Sigmoid colon (tissue), 7 donors: ENCODE measurements around the gene ADAMTSL2. TPM values are rescaled to one million over a fixed set of nuclear protein-coding genes. Genes with fewer than 3 reads are reported as not detected.

Source experiments
- DNase-seq: peaks from one replicate; pipeline ENCODE4 v3.0.0-alpha.2; 2019
- H3K27ac ChIP-seq, 4 donors: fragments of 200-600 bp; sonication (generic); one replicate each; pipeline ENCODE4 v1.5.1; 2016 to 2019; ENCODE audit warnings: mild to moderate bottlenecking in 1 of 4
- H3K27me3 ChIP-seq, 3 donors: fragments of 200-600 bp; sonication (generic); one replicate each; pipeline ENCODE4 v1.5.1; 2019; ENCODE audit warnings: mild to moderate bottlenecking in 1 of 3
- H3K36me3 ChIP-seq, 4 donors: fragments of 200-600 bp; sonication (generic); one replicate each; pipeline ENCODE4 v1.5.1; 2016 to 2019
- H3K4me1 ChIP-seq, 4 donors: fragments of 200-600 bp; sonication (generic); one replicate each; pipeline ENCODE4 v1.5.1; 2017 to 2019
- H3K4me3 ChIP-seq, 4 donors: fragments of 200-600 bp; sonication (generic); one replicate each; pipeline ENCODE4 v1.5.1; 2017 to 2019; ENCODE audit warnings: mild to moderate bottlenecking in 2 of 4, moderate library complexity in 1 of 4
- H3K9me3 ChIP-seq, 4 donors: fragments of 200-600 bp in 3 of 4; sonication (generic) in 3 of 4; one replicate each; pipeline versions ENCODE4 v1.5.1 to v1.6.1; 2013 to 2019
- EP300 ChIP-seq, 4 donors: sonication (generic); formaldehyde crosslinking; IDR thresholded peaks; one replicate each; pipeline ENCODE4 v1.6.1; 2017; ENCODE audit warnings: antibody characterized with exemption in 4 of 4
- POLR2A ChIP-seq, 2 donors: fragments of 450-650 bp; IDR thresholded peaks; one replicate each; pipeline ENCODE4 v1.6.1; 2016; ENCODE audit warnings: antibody characterized with exemption in 2 of 2, mild to moderate bottlenecking in 2 of 2, moderate library complexity in 2 of 2
- POLR2AphosphoS5 ChIP-seq, 4 donors: sonication (generic); formaldehyde crosslinking; IDR thresholded peaks; one replicate each; pipeline ENCODE4 v1.6.1; 2017; ENCODE audit warnings: antibody characterized with exemption in 4 of 4
- WGBS, 2 donors: extraction: QIAGEN DNeasy Blood & Tissue Kit; methylation state at CpG; one replicate each; pipeline ENCODE4 v1.1.7; 2013; 5-methylcytosine and 5-hydroxymethylcytosine counted together
- intact Hi-C: fragments of 100-400 bp; cut with DNase I; formaldehyde crosslinking; loops from one replicate; pipeline ENCODE4 v1.15.1; 2023
- polyA plus RNA-seq, 3 donors: library from polyadenylated mRNA; stranded (reverse); fragments of 200-250 nt; gene quantifications; one replicate each; pipeline ENCODE4 v1.2.3, GENCODE V29; 2013
- total RNA-seq, 4 donors: library from RNA; depleted of rRNA; stranded (reverse); fragments of >200 nt; gene quantifications; one replicate each; pipeline ENCODE4 v1.1.0, GENCODE V29; 2016
- TF ChIP-seq, protein P1 (sequence below), 4 experiments: fragments of 450-650 bp in 3 of 4; fragments of 200-600 bp in 1 of 4; IDR thresholded peaks; one replicate each; pipeline ENCODE4 v1.5.1; 2016 to 2019; ENCODE audit warnings: antibody characterized with exemption in 4 of 4, mild to moderate bottlenecking in 3 of 4, moderate library complexity in 2 of 4
- donor health status: healthy with polysubstance abuse.
- donor health status: Bipolar disorder and iron deficiency.
- donor health status: healthy.

Gene ADAMTSL2
- total and polyA plus RNA-seq, 7 donors: 0.33 to 4.2 (median 0.81) TPM

- Histone ChIP-seq H3K4me1 (peaks cover 0 to 19% (median 15%) of the 10 kb centered on the region in 4 donors), H3K27ac (no peak overlapping the region), H3K4me3 (no peak overlapping the region), H3K36me3 (no peaks in the 10 kb centered on the region), H3K27me3 (peaks cover 0 to 43% (median 7%) of the 10 kb centered on the region in 3 donors), H3K9me3 (no peaks in the 10 kb centered on the region)
- intact Hi-C loops: loop anchor here (5.0 kb wide), 2 partner anchors 52 to 68 kb away; no protein-coding TSS in a partner anchor
- TF ChIP-seq, protein P1, sequence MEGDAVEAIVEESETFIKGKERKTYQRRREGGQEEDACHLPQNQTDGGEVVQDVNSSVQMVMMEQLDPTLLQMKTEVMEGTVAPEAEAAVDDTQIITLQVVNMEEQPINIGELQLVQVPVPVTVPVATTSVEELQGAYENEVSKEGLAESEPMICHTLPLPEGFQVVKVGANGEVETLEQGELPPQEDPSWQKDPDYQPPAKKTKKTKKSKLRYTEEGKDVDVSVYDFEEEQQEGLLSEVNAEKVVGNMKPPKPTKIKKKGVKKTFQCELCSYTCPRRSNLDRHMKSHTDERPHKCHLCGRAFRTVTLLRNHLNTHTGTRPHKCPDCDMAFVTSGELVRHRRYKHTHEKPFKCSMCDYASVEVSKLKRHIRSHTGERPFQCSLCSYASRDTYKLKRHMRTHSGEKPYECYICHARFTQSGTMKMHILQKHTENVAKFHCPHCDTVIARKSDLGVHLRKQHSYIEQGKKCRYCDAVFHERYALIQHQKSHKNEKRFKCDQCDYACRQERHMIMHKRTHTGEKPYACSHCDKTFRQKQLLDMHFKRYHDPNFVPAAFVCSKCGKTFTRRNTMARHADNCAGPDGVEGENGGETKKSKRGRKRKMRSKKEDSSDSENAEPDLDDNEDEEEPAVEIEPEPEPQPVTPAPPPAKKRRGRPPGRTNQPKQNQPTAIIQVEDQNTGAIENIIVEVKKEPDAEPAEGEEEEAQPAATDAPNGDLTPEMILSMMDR (IDR thresholded peaks at IDR 0.05): peak in 1 of 4 experiments; percentile 9
- TF ChIP-seq POLR2A (IDR thresholded peaks at IDR 0.05): no peak
- WGBS, 2 donors: 51 to 58% methylated on average over 19 of the region's 19 CpGs
- no peak for DNase-seq
Measured at GRCh38 chr9:133589454-133590227, 55.1 kb downstream of the ADAMTSL2 start.

GRCh38 chr9:133590231-133590855 is 55.8 kb downstream of the ADAMTSL2 start:
- WGBS, 2 donors: 70 to 72% methylated on average over 20 of the region's 20 CpGs
- DNase-seq: no peak
- no peaks in the 10 kb centered on the region for H3K36me3 ChIP-seq
- no peak overlapping the region for H3K4me3 ChIP-seq
- no peak overlapping the region for H3K27ac ChIP-seq
- H3K9me3 ChIP-seq: no peaks in the 10 kb centered on the region
- no peak for TF ChIP-seq EP300 (IDR thresholded peaks at IDR 0.05)
- no peak for TF ChIP-seq POLR2AphosphoS5 (IDR thresholded peaks at IDR 0.05)
- no peak for TF ChIP-seq POLR2A (IDR thresholded peaks at IDR 0.05)
- TF ChIP-seq, protein P1 (IDR thresholded peaks at IDR 0.05): no peak
- intact Hi-C loops: no loop called here
- H3K4me1 ChIP-seq: peaks cover 0 to 12% (median 8%) of the 10 kb centered on the region in 4 donors
- peaks cover 0 to 36% (median 6%) of the 10 kb centered on the region in 3 donors for H3K27me3 ChIP-seq

DNA sequence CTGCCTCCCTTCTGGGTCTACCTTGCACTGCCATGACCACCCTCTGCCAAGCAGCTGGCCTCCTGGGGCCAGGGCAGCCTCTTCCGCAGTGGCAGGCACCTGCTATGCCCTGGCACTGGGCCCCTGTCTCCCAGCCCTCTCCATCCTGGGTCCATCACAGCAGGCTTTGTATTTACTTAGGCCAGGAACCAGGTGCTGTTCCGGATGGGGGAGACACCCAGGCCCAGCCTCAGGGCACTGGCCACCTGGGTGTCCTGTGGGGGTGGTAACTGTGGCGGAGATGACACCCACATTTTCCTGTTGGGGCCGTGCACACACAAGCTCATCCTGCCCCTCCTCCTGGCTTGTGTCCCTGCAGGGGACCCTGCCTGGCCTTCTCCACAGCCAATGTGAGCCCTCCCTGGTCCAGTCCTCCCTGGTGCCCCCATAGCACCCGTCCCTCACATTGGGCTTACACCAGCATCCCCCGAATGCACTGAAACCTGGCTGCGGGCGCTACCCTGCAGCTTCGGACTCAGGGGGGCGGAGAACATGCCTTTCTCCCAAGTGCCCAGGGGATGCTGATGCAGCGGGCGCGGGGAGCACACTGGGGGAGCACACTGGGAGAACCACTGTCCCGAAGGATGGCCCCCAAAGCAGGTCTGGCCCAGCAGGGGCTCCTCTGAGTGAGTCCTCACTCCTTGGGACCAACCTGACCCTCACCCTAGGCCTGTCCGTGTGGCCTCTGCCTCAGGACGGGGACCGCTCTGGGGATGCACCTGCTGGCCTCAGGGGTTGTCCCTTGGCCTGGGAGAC is 56.8 kb downstream of the ADAMTSL2 start:
- TF ChIP-seq POLR2AphosphoS5 (IDR thresholded peaks at IDR 0.05): no peak
- TF ChIP-seq, protein P1 (IDR thresholded peaks at IDR 0.05): no peak
- TF ChIP-seq EP300 (IDR thresholded peaks at IDR 0.05): no peak
- TF ChIP-seq POLR2A (IDR thresholded peaks at IDR 0.05): no peak
- Histone ChIP-seq H3K9me3 (peaks cover 0 to under 1% (median 0%) of the 10 kb centered on the region in 4 donors), H3K27ac (no peak overlapping the region), H3K27me3 (peaks cover 0 to 26% (median 0%) of the 10 kb centered on the region in 3 donors), H3K4me3 (no peak overlapping the region), H3K36me3 (no peaks in the 10 kb centered on the region), H3K4me1 (peaks cover 0 to 2% (median under 1%) of the 10 kb centered on the region in 4 donors)
- no peak for DNase-seq
- intact Hi-C loops: no loop called here
- WGBS, 2 donors: 79 to 82% methylated on average over 17 of the region's 17 CpGs

GRCh38 chr9:133591985-133592384 is 57.5 kb downstream of the ADAMTSL2 start:
- Histone ChIP-seq H3K27ac (no peak overlapping the region), H3K9me3 (peaks cover 0 to 6% (median 3%) of the 10 kb centered on the region in 4 donors), H3K36me3 (no peaks in the 10 kb centered on the region), H3K4me3 (no peak overlapping the region), H3K4me1 (no peaks in the 10 kb centered on the region), H3K27me3 (peaks cover 0 to 20% (median 0%) of the 10 kb centered on the region in 3 donors)
- TF ChIP-seq, protein P1 (IDR thresholded peaks at IDR 0.05): no peak
- TF ChIP-seq EP300 (IDR thresholded peaks at IDR 0.05) (no peak), POLR2A (IDR thresholded peaks at IDR 0.05) (no peak), POLR2AphosphoS5 (IDR thresholded peaks at IDR 0.05) (no peak)
- no peak for DNase-seq
- WGBS, 2 donors: 27 to 63% methylated on average over 10 of the region's 10 CpGs
- intact Hi-C loops: no loop called here
